Endothelial cell of umbilical vein (primary cell): Measurements from ENCODE around the gene CCPG1. TPM values are rescaled to one million over a fixed set of nuclear protein-coding genes. Genes with fewer than 3 reads are reported as not detected.

Experiments
- BruUV-seq: library from RNA; stranded (reverse); fragments of 400-500 nt; replicated peaks from 2 replicates; lab custom pipeline; 2021; lab: Mats Ljungman, UMichigan
- CTCF ChIA-PET: fragments of 300-600, 350-600 bp; sonication (Branson Sonifier 250); formaldehyde crosslinking; loops from one replicate; lab custom pipeline; 2021; ENCODE audit warnings: antibody characterized with exemption, inconsistent platforms; lab: Charles Lee
- POLR2A ChIA-PET: fragments of 300-600, 350-600 bp; sonication (Branson Sonifier 250); formaldehyde crosslinking; loops from one replicate; lab custom pipeline; 2021; ENCODE audit warnings: antibody characterized with exemption, inconsistent platforms; lab: Charles Lee
- DNase-seq: peaks from one replicate; pipeline ENCODE4 v3.0.0-alpha.2; 2011; ENCODE audit warnings: low read depth, low spot score
- FAIRE-seq: peaks from 2 replicates; lab custom pipeline; 2011; peaks lifted over from hg19 to GRCh38; lab: Jason Lieb, UNC
- H2AFZ ChIP-seq: 2 replicates; pipeline ENCODE4 v1.6.0; 2012; ENCODE audit warnings: low read depth, low read length, control low read depth, inconsistent platforms
- H3K27ac ChIP-seq: 2 replicates; pipeline ENCODE4 v1.5.1; 2011; ENCODE audit warnings: low read depth, mild to moderate bottlenecking, control low read depth, low read length, moderate library complexity; ENCODE audit not compliant: insufficient read depth
- H3K27me3 ChIP-seq, 2 experiments: 2 replicates each; pipeline versions ENCODE4 v1.6.0 to v1.6.1; 2011; ENCODE audit warnings: low read length in 2 of 2, mixed read lengths in 1 of 2; ENCODE audit not compliant: control insufficient read depth in 2 of 2, insufficient read depth in 2 of 2
- H3K36me3 ChIP-seq, 2 experiments: 2 replicates in 1 of 2; 3 replicates in 1 of 2; pipeline ENCODE4 v1.5.1; 2011; ENCODE audit warnings: low read length in 2 of 2, mild to moderate bottlenecking in 1 of 2, moderate library complexity in 1 of 2; ENCODE audit not compliant: control insufficient read depth in 2 of 2, insufficient read depth in 2 of 2; ENCODE audit errors: extremely low read depth in 1 of 2
- H3K4me1 ChIP-seq: 3 replicates; pipeline ENCODE4 v1.5.1; 2011; ENCODE audit warnings: mild to moderate bottlenecking, low read length; ENCODE audit not compliant: control insufficient read depth, insufficient read depth; ENCODE audit errors: extremely low read depth
- H3K4me2 ChIP-seq: 2 replicates; pipeline ENCODE4 v1.6.1; 2011; ENCODE audit warnings: low read length, control low read depth, mixed read lengths; ENCODE audit not compliant: insufficient read depth
- H3K4me3 ChIP-seq, 3 experiments: fragments of 200-600 bp in 1 of 3; sonication (generic), shearing (Covaris generic) in 1 of 3; replicated peaks in 1 of 3; 2 replicates each; pipeline ENCODE4 v1.5.1; 2011 to 2016; ENCODE audit warnings: control low read depth in 3 of 3, low read length in 3 of 3, mild to moderate bottlenecking in 2 of 3, inconsistent platforms in 1 of 3, low read depth in 1 of 3, moderate library complexity in 1 of 3; ENCODE audit not compliant: insufficient read depth in 1 of 3
- H3K79me2 ChIP-seq: 2 replicates; pipeline ENCODE4 v1.6.0; 2012; ENCODE audit warnings: low read length, inconsistent platforms; ENCODE audit not compliant: control insufficient read depth, insufficient read depth
- H3K9ac ChIP-seq: replicated peaks from 2 replicates; pipeline ENCODE3; 2011; ENCODE audit warnings: low read length, control low read depth; ENCODE audit not compliant: insufficient read depth; ENCODE audit errors: extremely low read depth
- H3K9me1 ChIP-seq: replicated peaks from 3 replicates; pipeline ENCODE4 v1.6.0; 2011; ENCODE audit warnings: mild to moderate bottlenecking, low read length; ENCODE audit not compliant: control insufficient read depth, insufficient read depth; ENCODE audit errors: extremely low read depth
- H3K9me3 ChIP-seq: replicated peaks from 2 replicates; pipeline ENCODE4 v1.5.1; 2012; ENCODE audit warnings: low read length, inconsistent platforms; ENCODE audit not compliant: control insufficient read depth, insufficient read depth
- H4K20me1 ChIP-seq: replicated peaks from 2 replicates; pipeline ENCODE3; 2011; ENCODE audit warnings: mild to moderate bottlenecking, low read length; ENCODE audit not compliant: control insufficient read depth, insufficient read depth; ENCODE audit errors: extremely low read depth
- EZH2 ChIP-seq: IDR thresholded peaks from 2 replicates; pipeline ENCODE4 v1.6.1; 2012; ENCODE audit warnings: borderline replicate concordance, low read depth, mild to moderate bottlenecking, moderate library complexity, low read length, inconsistent platforms; ENCODE audit not compliant: severe bottlenecking
- FOS ChIP-seq: IDR thresholded peaks from 2 replicates; pipeline ENCODE4 v1.6.1; 2011; ENCODE audit warnings: mild to moderate bottlenecking, low read length, moderate library complexity, borderline replicate concordance; ENCODE audit not compliant: insufficient read depth
- GATA2 ChIP-seq: IDR thresholded peaks from 2 replicates; pipeline ENCODE4 v1.7.0; 2011; ENCODE audit warnings: low read depth, mild to moderate bottlenecking, moderate library complexity, mixed read lengths, low read length; ENCODE audit not compliant: insufficient read length, insufficient read depth
- JUN ChIP-seq: IDR thresholded peaks from 2 replicates; pipeline ENCODE4 v1.6.1; 2011; ENCODE audit warnings: borderline replicate concordance, low read depth; ENCODE audit not compliant: insufficient read length, insufficient read depth
- MYC ChIP-seq: IDR thresholded peaks from one replicate; pipeline ENCODE4 v1.6.1; 2011; ENCODE audit warnings: mild to moderate bottlenecking, low read depth, low read length
- POLR2A ChIP-seq: IDR thresholded peaks from 2 replicates; pipeline ENCODE4 v1.6.1; 2012; ENCODE audit warnings: low read depth, mild to moderate bottlenecking, control low read depth, low read length
- POLR2AphosphoS5 ChIP-seq: IDR thresholded peaks from 2 replicates; pipeline ENCODE4 v1.6.1; 2012; ENCODE audit warnings: low read depth, mild to moderate bottlenecking, control low read depth, low read length, moderate library complexity; ENCODE audit not compliant: insufficient read depth
- dilution Hi-C: fragments of 300-500 bp; cut with MboI; formaldehyde crosslinking; loops from one replicate; pipeline ENCODE4 v1.15.0; 2019; ENCODE audit warnings: low sequenced_read_pairs; ENCODE audit not compliant: extremely low pct_ligation_motif_present
- intact Hi-C: fragments of 100-400 bp; cut with micrococcal nuclease; formaldehyde crosslinking; loops from one replicate; pipeline ENCODE4 v1.10.0; 2022
- polyA plus RNA-seq, 4 experiments: library from polyadenylated mRNA; depleted of rRNA in 3 of 4; stranded (reverse) in 3 of 4; unstranded in 1 of 4; fragments of >200 nt; gene quantifications; 2 replicates each; pipeline versions ENCODE4 v1.2.1 to v1.2.3, GENCODE V29; 2011 to 2012; ENCODE audit warnings: missing spikeins in 1 of 4
- total RNA-seq: library from RNA; stranded (reverse); gene quantifications from 2 replicates; pipeline ENCODE4 v1.2.3, GENCODE V29; 2021
- TF ChIP-seq, protein P1 (sequence below): IDR thresholded peaks from 2 replicates; pipeline ENCODE4 v1.6.1; 2011; ENCODE audit not compliant: insufficient read depth, insufficient read length
- TF ChIP-seq, protein P2 (sequence below), 2 donors: IDR thresholded peaks; 1 replicate in 1 of 2; 2 replicates in 1 of 2; pipeline ENCODE4 v1.5.1; 2011; ENCODE audit warnings: low read length in 2 of 2, mild to moderate bottlenecking in 2 of 2, moderate library complexity in 2 of 2, control low read depth in 1 of 2, inconsistent platforms in 1 of 2, low read depth in 1 of 2; ENCODE audit not compliant: insufficient read depth in 1 of 2; ENCODE audit errors: extremely low read depth in 1 of 2

The CCPG1 gene
- total and polyA plus RNA-seq, 2 donors (not counting 3 experiments of a cell fraction or from before 2014, with no cell fraction given): 19.1 to 58.5 TPM

DNA sequence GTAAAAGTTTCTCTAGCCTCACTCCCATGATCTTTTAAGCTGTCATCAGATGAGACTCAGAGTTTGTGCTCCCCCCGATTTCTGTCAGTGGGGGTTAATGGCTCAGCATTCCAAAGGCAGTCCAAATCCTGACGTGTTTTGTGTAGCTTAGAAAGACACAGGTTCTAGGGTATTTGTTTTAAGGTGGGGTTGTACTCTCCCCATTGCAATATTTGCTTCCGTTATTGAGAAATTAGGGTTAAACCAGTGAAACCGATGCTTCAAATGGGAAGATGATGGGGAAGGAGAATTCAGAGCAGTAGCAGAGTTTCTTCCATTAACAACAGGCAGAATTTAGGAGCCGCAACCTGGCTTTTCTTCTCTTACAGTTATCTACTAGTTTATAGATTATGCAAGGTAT is 85.7 kb downstream of the CCPG1 start:
- H3K4me2 ChIP-seq: no peak overlapping the region
- no peaks in the 10 kb centered on the region for H4K20me1 ChIP-seq
- no TSS peak for BruUV-seq
- intact Hi-C loops: no loop called here
- H3K4me3 ChIP-seq: no peak overlapping the region
- TF ChIP-seq MYC (no peak), JUN (no peak), FOS (no peak), EZH2 (no peak), POLR2A (no peak), POLR2AphosphoS5 (no peak), GATA2 (no peak)
- TF ChIP-seq, protein P1, sequence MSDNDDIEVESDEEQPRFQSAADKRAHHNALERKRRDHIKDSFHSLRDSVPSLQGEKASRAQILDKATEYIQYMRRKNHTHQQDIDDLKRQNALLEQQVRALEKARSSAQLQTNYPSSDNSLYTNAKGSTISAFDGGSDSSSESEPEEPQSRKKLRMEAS: no peak
- TF ChIP-seq, protein P2, sequence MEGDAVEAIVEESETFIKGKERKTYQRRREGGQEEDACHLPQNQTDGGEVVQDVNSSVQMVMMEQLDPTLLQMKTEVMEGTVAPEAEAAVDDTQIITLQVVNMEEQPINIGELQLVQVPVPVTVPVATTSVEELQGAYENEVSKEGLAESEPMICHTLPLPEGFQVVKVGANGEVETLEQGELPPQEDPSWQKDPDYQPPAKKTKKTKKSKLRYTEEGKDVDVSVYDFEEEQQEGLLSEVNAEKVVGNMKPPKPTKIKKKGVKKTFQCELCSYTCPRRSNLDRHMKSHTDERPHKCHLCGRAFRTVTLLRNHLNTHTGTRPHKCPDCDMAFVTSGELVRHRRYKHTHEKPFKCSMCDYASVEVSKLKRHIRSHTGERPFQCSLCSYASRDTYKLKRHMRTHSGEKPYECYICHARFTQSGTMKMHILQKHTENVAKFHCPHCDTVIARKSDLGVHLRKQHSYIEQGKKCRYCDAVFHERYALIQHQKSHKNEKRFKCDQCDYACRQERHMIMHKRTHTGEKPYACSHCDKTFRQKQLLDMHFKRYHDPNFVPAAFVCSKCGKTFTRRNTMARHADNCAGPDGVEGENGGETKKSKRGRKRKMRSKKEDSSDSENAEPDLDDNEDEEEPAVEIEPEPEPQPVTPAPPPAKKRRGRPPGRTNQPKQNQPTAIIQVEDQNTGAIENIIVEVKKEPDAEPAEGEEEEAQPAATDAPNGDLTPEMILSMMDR (IDR thresholded peaks at IDR 0.05; ENCODE audit: extremely low read depth in 1 of 2, insufficient read depth in 1 of 2, low read depth in 1 of 2, low read length in 2 of 2): no peak
- no peak overlapping the region for H3K27ac ChIP-seq
- ChIA-PET POLR2A (no interaction called here), CTCF (no interaction called here)
- no peaks in the 10 kb centered on the region for H3K27me3 ChIP-seq
- H2AFZ ChIP-seq: no peak overlapping the region
- peaks cover 9% of the 10 kb centered on the region for H3K4me1 ChIP-seq
- peaks cover 6% of the 10 kb centered on the region for H3K79me2 ChIP-seq
- no peak overlapping the region for H3K9ac ChIP-seq
- dilution Hi-C loops: no loop called here
- no peaks in the 10 kb centered on the region for H3K9me1 ChIP-seq
- H3K36me3 ChIP-seq: no peaks in the 10 kb centered on the region
- FAIRE-seq (no peak), DNase-seq (no peak)
- H3K9me3 ChIP-seq: no peaks in the 10 kb centered on the region
